HG02610 (cell line): ENCODE results near the gene ZNF740.
"Not testable (repeated sequence)": the region's sequence is repeated elsewhere in the genome, so short reads cannot be mapped to it uniquely, and the experiment has no call there.

Experiments
- ATAC-seq: cut with Tn5 transposase; IDR thresholded peaks from one replicate; pipeline ENCODE4 v1.9.1; 2021; ENCODE audit warnings: mild to moderate bottlenecking, moderate library complexity; ENCODE audit not compliant: unreplicated experiment

ZNF740 gene

DNA sequence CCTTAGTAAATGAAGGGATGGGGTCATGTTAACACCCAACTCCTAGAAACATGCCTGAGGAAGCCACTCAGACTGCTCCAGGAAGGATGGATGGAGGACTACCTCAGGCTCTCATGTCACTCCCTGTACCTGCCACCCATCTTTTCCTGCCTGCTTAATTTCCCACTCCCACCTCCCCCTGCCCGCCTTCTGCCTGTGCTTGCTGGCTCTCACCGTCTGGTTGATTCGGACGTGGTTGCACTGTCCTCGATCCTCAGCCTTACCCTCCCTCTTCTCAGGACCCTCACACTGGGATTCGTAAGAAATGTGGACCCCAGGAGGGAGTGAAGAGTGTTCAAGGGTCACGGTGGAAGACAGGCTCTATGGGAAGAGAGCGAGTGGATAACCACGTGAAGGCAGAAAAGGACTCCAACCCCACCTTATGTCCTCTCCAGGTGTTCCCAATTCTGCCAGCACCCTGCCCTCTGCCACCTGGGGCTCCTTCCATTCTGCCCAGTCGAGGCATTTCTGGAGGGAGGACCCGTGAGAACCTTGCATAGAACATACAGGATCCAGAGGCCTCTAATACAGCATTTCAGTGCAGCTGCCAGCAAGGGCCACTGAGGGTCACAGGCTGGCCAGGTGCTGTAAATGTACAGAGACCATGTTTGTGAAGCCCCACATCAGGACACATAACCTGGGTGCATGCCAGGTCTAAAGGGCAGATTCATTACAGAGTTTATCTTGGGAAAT lies 13.6 kb downstream of the ZNF740 start:
- no peak for ATAC-seq

GRCh38 chr12:53194973-53195372 lies 14.5 kb downstream of the ZNF740 start:
- ATAC-seq = no peak

DNA sequence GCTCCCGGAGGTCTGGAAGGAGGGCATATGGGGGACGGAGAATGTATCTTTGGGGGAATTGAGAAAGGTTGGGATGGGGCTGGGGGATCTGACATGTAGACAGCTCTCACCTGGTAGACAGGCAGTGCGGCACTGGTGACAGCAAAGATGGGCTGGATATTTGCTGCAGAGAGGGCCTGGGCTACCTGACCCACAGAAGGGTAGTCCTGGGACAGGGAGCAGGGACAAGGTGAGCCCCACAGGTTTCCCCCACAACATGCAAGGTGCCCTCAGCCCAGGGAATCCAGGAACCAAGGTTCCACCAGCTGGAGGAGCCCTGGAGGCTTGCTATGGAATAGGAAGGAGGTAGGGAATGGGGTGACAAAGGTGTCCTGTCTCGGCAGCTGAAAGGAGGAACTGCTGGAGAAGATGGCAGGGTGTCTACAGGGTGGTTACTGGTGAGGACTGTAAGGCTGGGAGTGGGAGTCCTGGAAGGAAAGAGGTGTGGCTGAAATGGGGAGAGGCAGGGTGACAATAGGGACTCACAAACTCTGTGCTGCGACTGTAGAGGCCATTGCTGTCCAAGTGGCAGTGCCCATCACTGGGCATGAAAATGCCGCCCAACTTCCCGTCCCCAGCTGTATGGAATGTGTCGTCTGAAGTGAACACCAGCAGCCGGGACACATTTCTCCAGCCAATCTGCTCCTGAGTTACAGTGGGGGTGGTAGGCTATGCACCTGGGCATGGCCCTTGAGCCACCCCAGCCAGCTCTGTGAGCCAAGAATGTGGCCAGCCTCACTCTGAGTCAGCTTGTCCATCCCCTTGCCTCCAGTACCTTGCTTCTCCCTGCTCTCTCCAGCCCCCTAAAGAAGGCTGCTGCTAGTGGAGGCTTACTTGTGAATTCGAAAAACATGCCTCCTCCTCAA lies 15.2 kb downstream of the ZNF740 start:
- ATAC-seq = no peak

DNA sequence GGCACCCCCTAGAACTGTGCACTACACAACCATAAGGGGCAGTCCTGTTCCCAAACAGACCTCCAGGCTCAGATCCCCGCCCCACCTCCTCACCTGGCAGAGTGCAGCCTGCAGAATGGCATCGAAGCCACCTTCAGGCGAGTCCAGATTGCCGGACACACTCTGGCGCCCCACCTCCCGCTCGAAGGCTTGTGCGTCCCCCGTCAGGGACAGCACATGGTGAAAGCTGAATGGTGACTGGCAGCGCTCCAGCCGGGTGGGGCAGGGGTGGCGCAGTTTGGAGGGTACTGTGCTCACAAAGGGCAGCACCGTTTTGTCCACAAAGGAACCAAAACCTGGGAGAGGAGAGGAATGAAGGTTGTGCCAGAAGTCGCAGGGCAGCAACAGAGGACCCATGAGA lies 16.0 kb downstream of the ZNF740 start:
- no peak for ATAC-seq

GRCh38 chr12:53197011-53197640 lies 16.6 kb downstream of the ZNF740 start:
- no peak for ATAC-seq

DNA sequence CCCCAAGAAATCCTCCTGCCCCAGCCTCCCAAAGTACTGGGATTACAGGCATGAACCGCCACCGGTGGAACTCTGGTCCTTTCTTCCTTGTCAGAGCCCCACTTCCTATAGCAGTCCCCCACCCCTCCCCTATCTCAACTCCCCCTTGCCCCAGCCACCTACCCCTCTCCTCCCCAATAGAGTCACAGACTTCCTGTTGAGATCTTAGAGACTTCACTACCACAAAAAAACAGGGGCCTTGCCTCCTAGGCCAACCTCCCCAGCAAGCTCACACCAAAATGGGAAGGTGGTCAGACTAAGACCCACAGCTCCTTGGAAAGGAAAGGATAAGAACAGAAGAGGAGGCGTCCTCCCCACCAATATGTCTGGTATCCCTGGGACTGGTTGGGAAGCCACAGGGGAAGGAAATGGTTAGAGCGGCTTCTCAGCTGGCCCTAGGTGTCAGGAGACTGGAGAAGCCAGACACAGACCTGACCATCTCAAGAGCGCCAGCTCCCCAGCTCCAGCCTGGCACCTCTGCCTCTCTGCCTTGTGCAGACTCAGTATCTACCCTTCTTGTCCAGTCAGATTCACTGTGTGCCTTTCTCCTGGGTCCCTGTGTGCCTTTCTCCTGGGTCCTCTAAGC lies 18.1 kb downstream of the ZNF740 start:
- no peak for ATAC-seq

GRCh38 chr12:53199700-53200099 lies 19.2 kb downstream of the ZNF740 start:
- no peak for ATAC-seq

DNA sequence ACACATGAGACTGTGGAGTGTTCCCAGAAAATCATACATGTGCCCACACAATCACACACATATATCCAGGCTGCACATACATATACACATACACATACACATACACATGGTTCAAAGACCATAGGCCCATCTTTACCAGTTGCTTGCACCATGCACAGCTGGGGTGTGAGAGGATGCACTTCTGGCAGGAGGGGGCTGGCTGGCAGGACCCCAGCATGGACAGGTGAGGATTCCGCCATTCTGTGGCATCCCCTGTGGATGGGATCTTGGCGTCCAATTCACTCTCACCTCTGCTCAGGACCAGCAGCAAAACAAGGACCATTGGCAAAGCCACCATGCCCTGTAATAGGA lies 19.6 kb downstream of the ZNF740 start:
- ATAC-seq = peak; percentile 2

GRCh38 chr12:53200458-53201176 lies 20.1 kb downstream of the ZNF740 start:
- ATAC-seq = peak; percentile 59

DNA sequence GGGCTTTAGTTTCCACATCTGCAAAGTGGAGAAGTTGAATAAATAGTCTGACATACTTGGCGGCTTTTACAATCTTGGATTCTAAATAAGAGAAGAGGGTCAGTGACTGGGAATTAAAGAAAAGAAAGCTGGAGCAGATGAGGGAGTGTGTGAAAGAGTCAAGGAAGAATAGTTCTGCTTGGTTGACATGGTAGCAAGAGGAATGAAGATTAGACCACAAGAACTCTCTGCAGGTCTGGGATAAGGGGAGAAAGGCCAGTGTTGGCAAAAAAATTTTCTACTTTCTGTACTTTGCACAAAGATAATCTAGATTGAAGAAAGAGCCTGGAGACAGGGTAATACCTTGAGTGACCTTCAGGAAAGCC lies 20.6 kb downstream of the ZNF740 start:
- ATAC-seq = no peak

- ATAC-seq = no peak
Observed at GRCh38 chr12:53201639-53202038, 21.1 kb downstream of the ZNF740 start.

- ATAC-seq = not testable (repeated sequence)
Observed at GRCh38 chr12:53202316-53202715, 21.8 kb downstream of the ZNF740 start.

- no peak for ATAC-seq
Observed at GRCh38 chr12:53204351-53204750, 23.8 kb downstream of the ZNF740 start.

- peak; percentile 78 for ATAC-seq
Observed at GRCh38 chr12:53205747-53206419, 25.4 kb downstream of the ZNF740 start.

DNA sequence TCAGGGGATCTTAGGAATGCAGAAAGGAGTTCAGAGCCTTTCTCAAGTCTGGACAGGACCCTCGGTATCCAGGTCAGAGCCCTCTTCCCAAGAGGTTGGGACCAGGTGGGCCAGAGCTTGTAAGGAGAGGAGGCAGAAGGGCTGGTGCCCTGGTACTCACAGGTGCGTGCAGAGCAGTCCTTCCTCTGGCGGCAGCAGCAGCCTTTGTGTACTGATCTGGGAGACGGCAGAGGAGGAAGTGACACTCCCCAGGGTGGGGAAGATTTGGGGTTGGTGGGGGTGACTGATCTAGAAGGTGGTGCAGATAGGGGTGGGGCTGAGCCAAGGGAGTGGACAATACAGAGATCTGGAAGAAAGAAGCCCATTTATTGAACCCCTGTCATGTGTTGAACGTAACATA lies 26.5 kb downstream of the ZNF740 start, which contains the start of gene ITGB7:
Gene ITGB7 (minus strand): TSS at position 210 of the 400 bp plus-strand sequence. CDS start 6,808 bp downstream, outside the sequence.
- ATAC-seq = peak; percentile 43

GRCh38 chr12:53208435-53208834 lies 27.9 kb downstream of the ZNF740 start:
- ATAC-seq = no peak

DNA sequence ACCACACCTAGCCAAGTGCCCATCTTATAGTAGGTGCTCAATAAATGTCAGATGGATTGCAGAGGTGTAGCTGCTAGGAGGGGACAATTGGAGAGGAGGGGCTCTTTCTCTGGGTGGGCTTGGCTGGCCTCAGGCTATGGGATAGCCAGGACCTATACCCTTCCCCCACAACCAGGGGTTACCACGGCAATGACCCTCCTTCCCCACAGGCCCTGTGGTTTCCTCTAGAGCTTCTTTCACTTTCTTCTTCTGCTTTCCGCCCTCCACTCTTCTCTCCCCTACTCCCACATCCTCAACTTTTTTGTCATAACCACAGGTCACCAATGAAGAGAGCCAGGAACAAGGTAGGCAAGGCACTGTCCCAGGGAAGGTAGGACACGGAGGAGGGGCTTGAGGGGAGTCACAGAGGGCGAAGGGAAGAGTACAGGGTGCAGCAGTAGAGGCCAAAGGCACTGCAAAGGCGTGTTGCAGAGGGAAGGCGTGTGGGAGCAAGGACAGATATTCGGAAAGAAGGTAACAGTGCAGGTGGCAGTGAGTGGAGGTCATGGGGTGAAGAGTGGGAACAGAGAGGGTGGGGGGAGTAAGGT lies 28.4 kb downstream of the ZNF740 start:
- peak; percentile 41 for ATAC-seq

GRCh38 chr12:53210843-53211242 lies 30.3 kb downstream of the ZNF740 start:
- no peak for ATAC-seq
